Measurements from ENCODE around the gene SLC39A11. TPM values are rescaled to one million over a fixed set of nuclear protein-coding genes. Genes with fewer than 3 reads are reported as not detected.

SLC39A11 gene
- total and polyA plus RNA-seq, 4 donors = 18.9 to 44.9 (median 28.2) TPM

- Histone ChIP-seq H3K4me1 (ENCODE audit: control insufficient read depth in 4 of 4, insufficient read depth in 4 of 4, low read length in 3 of 4) (no peaks in the 10 kb centered on the region), H3K27me3 (ENCODE audit: control insufficient read depth in 4 of 4, insufficient read depth in 4 of 4, low read length in 3 of 4) (no peaks in the 10 kb centered on the region), H3K4me3 (ENCODE audit: low read depth in 1 of 3, low read length in 3 of 3) (no peak overlapping the region), H3K9ac (ENCODE audit: low read depth in 1 of 2, low read length in 2 of 2) (no peak overlapping the region), H3K9me3 (ENCODE audit: control insufficient read depth in 4 of 4, low read length in 3 of 4) (peaks cover 0 to 6% (median 4%) of the 10 kb centered on the region in 4 donors), H3K27ac (ENCODE audit: low read depth in 1 of 2, low read length in 2 of 2) (no peak overlapping the region), H3K36me3 (ENCODE audit: control insufficient read depth in 4 of 4, insufficient read depth in 3 of 4, low read depth in 1 of 4, low read length in 3 of 4) (peaks cover 0 to 4% (median 0%) of the 10 kb centered on the region in 4 donors)
- WGBS = 89% methylated on average over 9 of the region's 9 CpGs
- DNase-seq (ENCODE audit: low spot score) = no peak
- TF ChIP-seq FOXA2 (IDR thresholded peaks at IDR 0.05) = no peak
- TF ChIP-seq NR2F2 (IDR thresholded peaks at IDR 0.05) = no peak
- no peak for TF ChIP-seq GABPA (IDR thresholded peaks at IDR 0.05 in 1 of 2, conservative IDR thresholded peaks at IDR 0.05 in 1 of 2)
- TF ChIP-seq, protein P1, sequence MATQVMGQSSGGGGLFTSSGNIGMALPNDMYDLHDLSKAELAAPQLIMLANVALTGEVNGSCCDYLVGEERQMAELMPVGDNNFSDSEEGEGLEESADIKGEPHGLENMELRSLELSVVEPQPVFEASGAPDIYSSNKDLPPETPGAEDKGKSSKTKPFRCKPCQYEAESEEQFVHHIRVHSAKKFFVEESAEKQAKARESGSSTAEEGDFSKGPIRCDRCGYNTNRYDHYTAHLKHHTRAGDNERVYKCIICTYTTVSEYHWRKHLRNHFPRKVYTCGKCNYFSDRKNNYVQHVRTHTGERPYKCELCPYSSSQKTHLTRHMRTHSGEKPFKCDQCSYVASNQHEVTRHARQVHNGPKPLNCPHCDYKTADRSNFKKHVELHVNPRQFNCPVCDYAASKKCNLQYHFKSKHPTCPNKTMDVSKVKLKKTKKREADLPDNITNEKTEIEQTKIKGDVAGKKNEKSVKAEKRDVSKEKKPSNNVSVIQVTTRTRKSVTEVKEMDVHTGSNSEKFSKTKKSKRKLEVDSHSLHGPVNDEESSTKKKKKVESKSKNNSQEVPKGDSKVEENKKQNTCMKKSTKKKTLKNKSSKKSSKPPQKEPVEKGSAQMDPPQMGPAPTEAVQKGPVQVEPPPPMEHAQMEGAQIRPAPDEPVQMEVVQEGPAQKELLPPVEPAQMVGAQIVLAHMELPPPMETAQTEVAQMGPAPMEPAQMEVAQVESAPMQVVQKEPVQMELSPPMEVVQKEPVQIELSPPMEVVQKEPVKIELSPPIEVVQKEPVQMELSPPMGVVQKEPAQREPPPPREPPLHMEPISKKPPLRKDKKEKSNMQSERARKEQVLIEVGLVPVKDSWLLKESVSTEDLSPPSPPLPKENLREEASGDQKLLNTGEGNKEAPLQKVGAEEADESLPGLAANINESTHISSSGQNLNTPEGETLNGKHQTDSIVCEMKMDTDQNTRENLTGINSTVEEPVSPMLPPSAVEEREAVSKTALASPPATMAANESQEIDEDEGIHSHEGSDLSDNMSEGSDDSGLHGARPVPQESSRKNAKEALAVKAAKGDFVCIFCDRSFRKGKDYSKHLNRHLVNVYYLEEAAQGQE (IDR thresholded peaks at IDR 0.05) = no peak
- no peak for TF ChIP-seq RXRA (IDR thresholded peaks at IDR 0.05)
- no peak for TF ChIP-seq HNF4G (IDR thresholded peaks at IDR 0.05)
- TF ChIP-seq, protein P2, sequence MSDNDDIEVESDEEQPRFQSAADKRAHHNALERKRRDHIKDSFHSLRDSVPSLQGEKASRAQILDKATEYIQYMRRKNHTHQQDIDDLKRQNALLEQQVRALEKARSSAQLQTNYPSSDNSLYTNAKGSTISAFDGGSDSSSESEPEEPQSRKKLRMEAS (IDR thresholded peaks at IDR 0.05) = no peak
- TF ChIP-seq ATF3 (IDR thresholded peaks at IDR 0.05) = no peak
- TF ChIP-seq EGR1 (IDR thresholded peaks at IDR 0.05; ENCODE audit: low read depth in 2 of 2) = no peak
- TF ChIP-seq CTCF (IDR thresholded peaks at IDR 0.05; ENCODE audit: low read depth, low read length, missing input control) = no peak
- no peak for TF ChIP-seq SP1 (IDR thresholded peaks at IDR 0.05)
- no peak for TF ChIP-seq ZBTB33 (IDR thresholded peaks at IDR 0.05)
- TF ChIP-seq JUND (IDR thresholded peaks at IDR 0.05) = no peak
- no peak for TF ChIP-seq YY1 (IDR thresholded peaks at IDR 0.05)
Observed at GRCh38 chr17:72714357-72714966, 378.0 kb downstream of the SLC39A11 start.

GRCh38 chr17:72713701-72714100, 378.8 kb downstream of the SLC39A11 start:
- Histone ChIP-seq H3K4me1 (ENCODE audit: control insufficient read depth in 4 of 4, insufficient read depth in 4 of 4, low read length in 3 of 4) (no peaks in the 10 kb centered on the region), H3K9ac (ENCODE audit: low read depth in 1 of 2, low read length in 2 of 2) (no peak overlapping the region), H3K36me3 (ENCODE audit: control insufficient read depth in 4 of 4, insufficient read depth in 3 of 4, low read depth in 1 of 4, low read length in 3 of 4) (peaks cover 0 to 4% (median 0%) of the 10 kb centered on the region in 4 donors), H3K27ac (ENCODE audit: low read depth in 1 of 2, low read length in 2 of 2) (no peak overlapping the region), H3K9me3 (ENCODE audit: control insufficient read depth in 4 of 4, low read length in 3 of 4) (peaks cover 0 to 6% (median 4%) of the 10 kb centered on the region in 4 donors), H3K4me3 (ENCODE audit: low read depth in 1 of 3, low read length in 3 of 3) (no peak overlapping the region), H3K27me3 (ENCODE audit: control insufficient read depth in 4 of 4, insufficient read depth in 4 of 4, low read length in 3 of 4) (no peaks in the 10 kb centered on the region)
- DNase-seq (ENCODE audit: low spot score) = no peak
- 99% methylated on average over 7 of the region's 7 CpGs for WGBS
- no peak for TF ChIP-seq FOXA2 (IDR thresholded peaks at IDR 0.05)
- no peak for TF ChIP-seq EGR1 (IDR thresholded peaks at IDR 0.05; ENCODE audit: low read depth in 2 of 2)
- TF ChIP-seq JUND (IDR thresholded peaks at IDR 0.05) = no peak
- TF ChIP-seq YY1 (IDR thresholded peaks at IDR 0.05) = no peak
- no peak for TF ChIP-seq ATF3 (IDR thresholded peaks at IDR 0.05)
- TF ChIP-seq, protein P2 (IDR thresholded peaks at IDR 0.05) = no peak
- TF ChIP-seq TAF1 (conservative IDR thresholded peaks at IDR 0.05) = no peak
- no peak for TF ChIP-seq SP1 (IDR thresholded peaks at IDR 0.05)
